SK-N-SH treated with all-trans-retinoic acid at 6 μM for 48 hours (cell line): ENCODE data around the gene ASPA.
A peak's percentile ranks its signal among the peaks of the same experiment; 100 is the strongest.

Experiments used
- ATAC-seq: fragments of 200-7000 bp; cut with Tn5 transposase; 3 replicates; pipeline ENCODE4 v1.9.1; 2020; ENCODE audit warnings: mild to moderate bottlenecking, moderate library complexity
- ARNTL ChIP-seq: fragments of 450-650 bp; formaldehyde crosslinking; IDR thresholded peaks from 2 replicates; pipeline ENCODE4 v1.5.0; 2020; ENCODE audit warnings: low read depth, mild to moderate bottlenecking, moderate library complexity, borderline replicate concordance
- CSDC2 ChIP-seq: fragments of 250-450 bp; sonication (Bioruptor Pico); IDR thresholded peaks from 2 replicates; pipeline ENCODE4 v1.5.0; 2020; ENCODE audit warnings: mild to moderate bottlenecking, moderate library complexity
- CSRNP3 ChIP-seq: fragments of 250-450 bp; sonication (Bioruptor Pico); IDR thresholded peaks from 2 replicates; pipeline ENCODE4 v1.5.1; 2021; ENCODE audit warnings: mild to moderate bottlenecking, moderate library complexity
- ESRRG ChIP-seq: fragments of 250-450 bp; sonication (Bioruptor Pico); IDR thresholded peaks from 2 replicates; pipeline ENCODE4 v1.6.1; 2021; ENCODE audit warnings: mild to moderate bottlenecking
- GLIS3 ChIP-seq: fragments of 250-450 bp; sonication (Bioruptor Pico); IDR thresholded peaks from 2 replicates; pipeline ENCODE4 v1.5.0; 2020; ENCODE audit warnings: mild to moderate bottlenecking, moderate library complexity
- OSR1 ChIP-seq: fragments of 250-450 bp; sonication (Bioruptor Pico); IDR thresholded peaks from 2 replicates; pipeline ENCODE4 v1.8.0; 2022; ENCODE audit warnings: moderate library complexity, mild to moderate bottlenecking, inconsistent platforms
- POU6F1 ChIP-seq: fragments of 250-450 bp; sonication (Bioruptor Pico); IDR thresholded peaks from 2 replicates; pipeline ENCODE4 v1.8.0; 2021; ENCODE audit warnings: low read depth, mild to moderate bottlenecking, moderate library complexity, borderline replicate concordance
- PPARA ChIP-seq: fragments of 250-450 bp; sonication (Bioruptor Pico); IDR thresholded peaks from 2 replicates; pipeline ENCODE4 v1.5.0; 2020; ENCODE audit warnings: mild to moderate bottlenecking, borderline replicate concordance
- RARB ChIP-seq: fragments of 250-450 bp; sonication (Bioruptor Pico); IDR thresholded peaks from 2 replicates; pipeline ENCODE4 v1.8.0; 2021; ENCODE audit warnings: mild to moderate bottlenecking, moderate library complexity
- SNAI2 ChIP-seq: fragments of 250-450 bp; sonication (Bioruptor Pico); IDR thresholded peaks from 2 replicates; pipeline ENCODE4 v1.5.0; 2020; ENCODE audit warnings: mild to moderate bottlenecking, moderate library complexity
- TOX ChIP-seq: fragments of 250-450 bp; sonication (Bioruptor Pico); IDR thresholded peaks from 2 replicates; pipeline ENCODE4 v1.8.0; 2021; ENCODE audit warnings: mild to moderate bottlenecking, moderate library complexity, borderline replicate concordance
- ZC3H10 ChIP-seq: fragments of 250-450 bp; sonication (Bioruptor Pico); IDR thresholded peaks from 2 replicates; pipeline ENCODE4 v1.5.1; 2021; ENCODE audit warnings: mild to moderate bottlenecking, moderate library complexity
- ZFP3 ChIP-seq: fragments of 250-450 bp; sonication (Bioruptor Pico); IDR thresholded peaks from 2 replicates; pipeline ENCODE4 v1.5.0; 2020; ENCODE audit warnings: mild to moderate bottlenecking, moderate library complexity
- ZFP30 ChIP-seq: fragments of 450-650 bp; formaldehyde crosslinking; IDR thresholded peaks from 2 replicates; pipeline ENCODE4 v1.5.0; 2022; ENCODE audit warnings: mild to moderate bottlenecking, moderate library complexity
- ZNF565 ChIP-seq: fragments of 450-650 bp; formaldehyde crosslinking; conservative IDR thresholded peaks from 2 replicates; pipeline ENCODE4 v1.5.0; 2020; ENCODE audit warnings: low read depth, mild to moderate bottlenecking, moderate library complexity
- ZNF70 ChIP-seq: fragments of 450-650 bp; formaldehyde crosslinking; IDR thresholded peaks from 2 replicates; pipeline ENCODE4 v1.5.0; 2020; ENCODE audit warnings: mild to moderate bottlenecking, moderate library complexity
- ZNF8 ChIP-seq: fragments of 450-650 bp; formaldehyde crosslinking; IDR thresholded peaks from 2 replicates; pipeline ENCODE4 v1.5.0; 2020; ENCODE audit warnings: mild to moderate bottlenecking, moderate library complexity

Gene ASPA

GRCh38 chr17:3549610-3550162 is 73.9 kb downstream of the ASPA start:
- ATAC-seq = no peak
- no peak for TF ChIP-seq ZC3H10 (CRISPR knock-in tag)
- no peak for TF ChIP-seq PPARA (CRISPR knock-in tag)
- TF ChIP-seq ZNF565 (CRISPR knock-in tag) = no peak
- no peak for TF ChIP-seq GLIS3 (CRISPR knock-in tag)
- no peak for TF ChIP-seq SNAI2 (CRISPR knock-in tag)
- no peak for TF ChIP-seq ESRRG (CRISPR knock-in tag)
- TF ChIP-seq TOX (CRISPR knock-in tag) = no peak

- peak; percentile 55; the same call in 2 of the 3 replicates for ATAC-seq
- TF ChIP-seq ZNF70 (no peak), POU6F1 (CRISPR knock-in tag) (no peak), ZFP3 (CRISPR knock-in tag) (no peak)
These were observed 75.4 kb downstream of the ASPA start for GRCh38 chr17:3551189-3551588.

- no peak for TF ChIP-seq OSR1
- TF ChIP-seq TOX (CRISPR knock-in tag) = no peak
- TF ChIP-seq GLIS3 (CRISPR knock-in tag) = no peak
- no peak for TF ChIP-seq RARB (CRISPR knock-in tag)
- TF ChIP-seq ZFP30 (CRISPR knock-in tag) = no peak
- no peak for TF ChIP-seq CSRNP3
- TF ChIP-seq ZC3H10 (CRISPR knock-in tag) = no peak
- TF ChIP-seq ZNF8 (CRISPR knock-in tag) = no peak
- no peak for TF ChIP-seq ARNTL (CRISPR knock-in tag)
- TF ChIP-seq CSDC2 = no peak
- TF ChIP-seq ZNF565 (CRISPR knock-in tag) = no peak
- ATAC-seq = no peak
These were observed 77.1 kb downstream of the ASPA start for GRCh38 chr17:3552916-3553315.
